Progenitor cell of endocrine pancreas (in vitro differentiated cells): Measurements from ENCODE around the gene FAM3B. TPM values are rescaled to one million over a fixed set of nuclear protein-coding genes. Genes with fewer than 3 reads are reported as not detected.

Source experiments
- DNase-seq: peaks from one replicate; pipeline ENCODE4 v3.0.0; 2021; ENCODE audit warnings: low spot score; ENCODE audit not compliant: unreplicated experiment
- H3K27ac Mint-ChIP-seq: 2 replicates; pipeline ENCODE4 v1.8.0; 2021; ENCODE audit warnings: mild to moderate bottlenecking, moderate library complexity, mixed read lengths
- H3K27me3 Mint-ChIP-seq: 2 replicates; pipeline ENCODE4 v1.8.0; 2021; ENCODE audit warnings: mixed read lengths
- H3K36me3 Mint-ChIP-seq: 2 replicates; pipeline ENCODE4 v1.8.0; 2022; ENCODE audit warnings: mixed read lengths; ENCODE audit not compliant: insufficient read depth
- H3K4me1 Mint-ChIP-seq: 2 replicates; pipeline ENCODE4 v1.8.0; 2021; ENCODE audit warnings: low read depth, mixed read lengths
- H3K4me3 Mint-ChIP-seq: 2 replicates; pipeline ENCODE4 v1.8.0; 2021; ENCODE audit warnings: low read depth, mild to moderate bottlenecking, moderate library complexity, mixed read lengths
- H3K9me3 Mint-ChIP-seq: 2 replicates; pipeline ENCODE4 v1.8.0; 2021; ENCODE audit warnings: low read depth, mixed read lengths
- total RNA-seq: library from RNA; stranded (reverse); gene quantifications from 2 replicates; pipeline ENCODE4 v1.2.1, GENCODE V29; 2021
- TF ChIP-seq, protein P1 (sequence below): fragments of 200-600 bp; sonication (generic); IDR thresholded peaks from one replicate; pipeline ENCODE4 v1.5.0; 2021; ENCODE audit warnings: antibody characterized with exemption, mild to moderate bottlenecking; ENCODE audit not compliant: unreplicated experiment

Gene FAM3B
- total RNA-seq, 1 donor from 2014 or later: 8.2 TPM

DNA sequence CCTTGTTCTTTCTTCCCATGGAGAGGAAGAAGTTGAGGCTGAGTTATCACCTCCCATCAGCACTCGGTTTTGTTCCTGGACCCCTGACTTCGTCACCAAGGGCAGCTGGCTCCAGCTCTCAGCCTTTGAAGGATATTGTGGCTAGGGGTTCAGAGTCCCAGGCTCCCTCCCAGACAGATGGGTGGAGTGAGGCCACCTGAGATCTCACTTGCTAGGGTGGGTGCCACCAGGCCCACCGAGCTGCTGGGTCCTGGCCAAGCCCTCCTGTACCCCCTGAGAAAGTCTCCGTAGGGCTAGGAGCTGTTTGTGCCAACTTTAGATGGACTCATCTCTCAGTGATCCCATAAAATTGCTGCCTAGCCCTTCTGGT is 52.1 kb downstream of the FAM3B start:
- Mint-ChIP-seq H3K4me3 (no peak overlapping the region), H3K27me3 (peaks cover 28% of the 10 kb centered on the region), H3K4me1 (peaks cover 3% of the 10 kb centered on the region), H3K27ac (no peak overlapping the region), H3K9me3 (no peaks in the 10 kb centered on the region), H3K36me3 (no peaks in the 10 kb centered on the region)
- DNase-seq: no peak
- TF ChIP-seq, protein P1, sequence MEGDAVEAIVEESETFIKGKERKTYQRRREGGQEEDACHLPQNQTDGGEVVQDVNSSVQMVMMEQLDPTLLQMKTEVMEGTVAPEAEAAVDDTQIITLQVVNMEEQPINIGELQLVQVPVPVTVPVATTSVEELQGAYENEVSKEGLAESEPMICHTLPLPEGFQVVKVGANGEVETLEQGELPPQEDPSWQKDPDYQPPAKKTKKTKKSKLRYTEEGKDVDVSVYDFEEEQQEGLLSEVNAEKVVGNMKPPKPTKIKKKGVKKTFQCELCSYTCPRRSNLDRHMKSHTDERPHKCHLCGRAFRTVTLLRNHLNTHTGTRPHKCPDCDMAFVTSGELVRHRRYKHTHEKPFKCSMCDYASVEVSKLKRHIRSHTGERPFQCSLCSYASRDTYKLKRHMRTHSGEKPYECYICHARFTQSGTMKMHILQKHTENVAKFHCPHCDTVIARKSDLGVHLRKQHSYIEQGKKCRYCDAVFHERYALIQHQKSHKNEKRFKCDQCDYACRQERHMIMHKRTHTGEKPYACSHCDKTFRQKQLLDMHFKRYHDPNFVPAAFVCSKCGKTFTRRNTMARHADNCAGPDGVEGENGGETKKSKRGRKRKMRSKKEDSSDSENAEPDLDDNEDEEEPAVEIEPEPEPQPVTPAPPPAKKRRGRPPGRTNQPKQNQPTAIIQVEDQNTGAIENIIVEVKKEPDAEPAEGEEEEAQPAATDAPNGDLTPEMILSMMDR: no peak

DNA sequence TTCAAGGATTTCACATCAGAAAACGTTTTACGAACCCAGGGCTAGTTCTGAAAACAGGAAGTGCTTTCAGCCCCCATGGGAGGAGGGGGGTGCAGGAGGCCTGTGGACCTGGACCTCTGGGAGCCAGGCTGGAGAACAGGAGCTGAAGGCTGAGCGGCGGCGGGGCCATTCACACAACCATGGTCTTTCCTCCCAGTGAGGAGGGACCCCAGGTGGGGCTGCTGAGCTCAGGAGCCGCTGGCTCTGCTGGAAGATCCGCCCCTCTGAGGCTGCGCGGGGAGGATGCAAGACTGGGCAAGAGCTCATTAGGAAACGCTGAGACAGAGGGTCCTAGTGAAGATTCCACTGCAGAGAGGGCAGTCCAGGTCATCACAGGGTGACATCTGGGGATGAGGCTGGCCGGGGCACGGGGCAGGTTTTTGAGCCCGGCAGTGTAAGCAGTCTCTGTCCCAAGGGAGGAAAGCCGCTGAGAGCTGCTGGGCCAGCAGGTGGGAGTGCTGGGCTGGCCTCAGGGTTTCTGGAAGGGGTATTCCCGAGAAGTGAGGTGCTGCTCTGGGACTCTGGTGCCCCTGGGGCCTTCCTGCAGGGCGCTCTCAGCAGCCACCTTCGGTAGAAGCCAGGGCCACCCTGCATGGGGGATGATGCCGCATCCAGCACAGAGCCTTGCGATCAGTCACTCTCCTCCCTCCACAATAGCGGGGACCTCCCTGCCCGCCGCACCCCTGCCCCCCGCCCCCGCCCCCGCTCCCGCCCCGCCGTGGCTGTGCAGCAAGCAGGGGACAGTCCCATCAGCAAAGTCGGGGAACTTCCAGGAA is 52.7 kb downstream of the FAM3B start:
- peak overlapping the region; percentile 56 for H3K4me3 Mint-ChIP-seq
- DNase-seq: no peak
- peaks cover 3% of the 10 kb centered on the region for H3K4me1 Mint-ChIP-seq
- H3K9me3 Mint-ChIP-seq: no peaks in the 10 kb centered on the region
- H3K36me3 Mint-ChIP-seq: no peaks in the 10 kb centered on the region
- H3K27ac Mint-ChIP-seq: no peak overlapping the region
- H3K27me3 Mint-ChIP-seq: peaks cover 28% of the 10 kb centered on the region
- TF ChIP-seq, protein P1: peak; percentile 35

DNA sequence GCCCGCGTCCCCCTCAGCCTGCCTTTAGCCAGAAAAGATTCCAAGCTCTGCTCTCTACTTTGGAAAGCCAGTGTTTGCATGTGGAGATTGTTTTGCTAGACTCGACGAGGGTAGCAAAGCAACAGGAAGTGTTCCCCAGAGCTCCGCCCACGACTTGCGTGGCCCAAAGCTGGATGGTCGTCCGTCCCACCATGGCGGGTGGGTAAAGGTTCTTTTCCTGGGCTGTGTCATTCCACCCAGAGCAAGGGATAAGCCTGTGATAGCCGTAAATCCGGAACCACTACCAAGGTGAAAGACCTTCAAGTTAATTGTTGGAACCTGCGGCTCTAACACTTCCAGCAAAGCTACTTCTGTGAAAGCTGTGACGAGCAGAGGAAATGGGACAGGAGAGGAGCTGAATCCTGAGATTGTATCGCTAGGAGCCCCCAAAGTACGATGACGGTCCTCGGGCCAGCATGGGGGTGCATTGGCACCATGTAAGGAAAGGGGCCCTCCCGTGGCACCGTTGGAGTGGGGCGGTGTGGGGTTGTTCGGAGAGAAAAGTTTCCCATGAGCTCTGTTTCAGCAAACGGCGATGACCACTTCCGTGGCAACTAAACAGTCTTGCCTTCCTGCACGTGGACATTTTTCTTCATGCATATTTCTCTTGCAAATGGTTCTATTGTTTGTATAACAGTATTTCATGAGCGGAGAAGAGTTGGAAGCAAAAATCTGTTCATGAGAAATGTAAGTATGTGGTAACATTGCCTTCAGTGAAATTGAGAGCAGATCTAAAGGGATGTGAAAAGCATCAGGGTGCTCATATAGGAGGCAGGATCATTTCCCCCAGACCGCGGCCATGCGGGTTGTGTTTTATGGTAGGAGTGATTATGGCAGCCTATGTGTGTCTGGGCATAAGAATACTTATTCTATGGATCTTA is 53.6 kb downstream of the FAM3B start:
- Mint-ChIP-seq H3K36me3 (no peaks in the 10 kb centered on the region), H3K27ac (no peak overlapping the region), H3K9me3 (no peaks in the 10 kb centered on the region), H3K4me1 (peaks cover 3% of the 10 kb centered on the region), H3K27me3 (peaks cover 28% of the 10 kb centered on the region), H3K4me3 (no peak overlapping the region)
- no peak for DNase-seq
- TF ChIP-seq, protein P1: no peak

DNA sequence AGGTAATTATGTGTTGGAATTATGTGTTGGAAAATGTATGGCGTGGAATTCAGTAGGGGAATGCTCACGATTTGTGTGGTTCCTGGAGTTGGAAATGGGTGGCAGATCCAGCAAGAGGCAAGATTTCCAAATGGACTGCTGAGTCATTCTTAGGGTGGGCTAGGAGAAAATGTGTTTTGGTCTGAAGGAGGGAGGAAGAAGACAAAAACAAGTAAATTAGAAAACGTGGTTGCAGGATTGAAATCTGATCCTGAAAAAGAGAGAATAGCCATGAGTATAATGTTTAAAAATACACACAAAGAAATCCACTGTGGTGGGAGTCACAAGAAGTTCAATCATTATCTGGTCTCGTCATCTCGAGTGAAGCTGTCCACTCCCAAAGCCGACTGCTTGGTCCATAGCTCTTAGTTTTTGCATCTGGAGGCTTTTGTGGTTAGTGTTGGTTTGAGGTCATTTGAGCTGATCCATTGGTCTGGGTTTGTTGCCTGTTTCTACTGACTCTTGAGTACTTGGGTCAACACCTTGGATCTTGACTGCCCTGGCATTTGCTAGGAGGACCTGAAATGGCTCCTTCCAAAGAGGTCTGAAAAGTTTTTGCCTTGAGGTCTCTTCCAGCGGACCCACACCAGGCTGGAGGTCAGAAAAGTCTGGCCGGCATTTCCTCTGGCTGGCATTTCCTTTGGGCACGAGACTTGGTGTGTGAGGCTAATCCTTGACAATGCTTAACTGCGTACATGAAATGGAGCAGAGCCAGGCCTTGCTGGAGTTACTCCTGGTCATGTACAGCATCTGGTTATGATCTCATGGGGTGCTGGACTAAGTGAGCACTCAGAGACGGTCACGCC is 54.5 kb downstream of the FAM3B start:
- H3K9me3 Mint-ChIP-seq: no peaks in the 10 kb centered on the region
- DNase-seq: no peak
- TF ChIP-seq, protein P1: no peak
- peaks cover 28% of the 10 kb centered on the region for H3K27me3 Mint-ChIP-seq
- no peaks in the 10 kb centered on the region for H3K36me3 Mint-ChIP-seq
- no peak overlapping the region for H3K27ac Mint-ChIP-seq
- no peak overlapping the region for H3K4me3 Mint-ChIP-seq
- H3K4me1 Mint-ChIP-seq: peaks cover 3% of the 10 kb centered on the region

DNA sequence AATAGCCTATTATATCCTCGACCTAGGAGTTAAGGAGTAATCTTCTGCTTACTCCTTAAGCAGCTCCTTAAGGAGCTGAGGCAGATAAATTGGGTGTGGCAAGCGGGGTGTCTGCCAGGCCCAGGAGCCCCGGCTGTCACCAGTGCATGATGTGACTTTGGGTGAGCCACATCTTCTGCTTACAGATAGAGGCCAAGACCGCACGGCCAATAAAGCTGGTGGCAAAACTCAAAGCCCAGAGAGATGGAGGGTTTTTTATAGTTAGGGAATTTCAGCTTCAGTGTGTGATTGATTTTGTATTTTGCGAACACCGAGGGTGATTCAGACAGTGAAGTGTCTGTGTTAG is 55.1 kb downstream of the FAM3B start:
- Mint-ChIP-seq H3K27me3 (peaks cover 30% of the 10 kb centered on the region), H3K27ac (no peak overlapping the region), H3K9me3 (no peaks in the 10 kb centered on the region), H3K4me3 (no peak overlapping the region), H3K36me3 (no peaks in the 10 kb centered on the region), H3K4me1 (peaks cover 2% of the 10 kb centered on the region)
- TF ChIP-seq, protein P1: no peak
- DNase-seq: no peak
